Esophagus muscularis mucosa (tissue), 4 donors: ENCODE measurements around the gene VTI1A.

Experiments used
- EP300 ChIP-seq: sonication (generic); formaldehyde crosslinking; IDR thresholded peaks from one replicate; pipeline ENCODE4 v1.6.1; 2017; ENCODE audit warnings: antibody characterized with exemption
- POLR2A ChIP-seq: fragments of 450-650 bp; IDR thresholded peaks from one replicate; pipeline ENCODE4 v1.6.1; 2017; ENCODE audit warnings: antibody characterized with exemption, moderate library complexity, mild to moderate bottlenecking, low read depth
- POLR2AphosphoS5 ChIP-seq, 2 donors: sonication (generic); formaldehyde crosslinking; IDR thresholded peaks; one replicate each; pipeline ENCODE4 v1.6.1; 2017; ENCODE audit warnings: antibody characterized with exemption in 2 of 2
- TF ChIP-seq, protein P1 (sequence below), 3 experiments: fragments of 200-600 bp in 2 of 3; fragments of 450-650 bp in 1 of 3; sonication (generic) in 2 of 3; IDR thresholded peaks; one replicate each; pipeline ENCODE4 v1.5.1; 2017 to 2019; ENCODE audit warnings: antibody characterized with exemption in 3 of 3, mild to moderate bottlenecking in 2 of 3, moderate library complexity in 1 of 3

DNA sequence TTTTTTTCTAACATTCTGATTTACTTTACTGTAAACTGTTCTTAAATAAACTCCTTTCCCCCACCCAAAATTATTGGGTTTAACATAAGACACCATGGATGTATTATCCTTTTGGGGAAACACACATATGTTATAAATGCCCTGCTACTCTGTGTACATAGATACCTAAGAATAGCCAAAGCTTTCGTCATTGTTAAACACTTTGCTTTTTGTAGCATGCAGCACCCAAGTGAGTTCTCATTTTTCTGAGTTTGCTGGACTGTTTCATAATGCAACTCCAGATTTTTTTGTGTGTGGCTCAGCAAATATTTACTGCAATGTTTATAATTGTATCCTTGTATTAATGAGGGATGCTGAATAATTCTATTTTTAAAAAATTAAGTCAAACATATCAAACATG, 86.9 kb downstream of the VTI1A start:
- TF ChIP-seq POLR2AphosphoS5 (IDR thresholded peaks at IDR 0.05) (no peak), POLR2A (no peak), EP300 (no peak)
- TF ChIP-seq, protein P1, sequence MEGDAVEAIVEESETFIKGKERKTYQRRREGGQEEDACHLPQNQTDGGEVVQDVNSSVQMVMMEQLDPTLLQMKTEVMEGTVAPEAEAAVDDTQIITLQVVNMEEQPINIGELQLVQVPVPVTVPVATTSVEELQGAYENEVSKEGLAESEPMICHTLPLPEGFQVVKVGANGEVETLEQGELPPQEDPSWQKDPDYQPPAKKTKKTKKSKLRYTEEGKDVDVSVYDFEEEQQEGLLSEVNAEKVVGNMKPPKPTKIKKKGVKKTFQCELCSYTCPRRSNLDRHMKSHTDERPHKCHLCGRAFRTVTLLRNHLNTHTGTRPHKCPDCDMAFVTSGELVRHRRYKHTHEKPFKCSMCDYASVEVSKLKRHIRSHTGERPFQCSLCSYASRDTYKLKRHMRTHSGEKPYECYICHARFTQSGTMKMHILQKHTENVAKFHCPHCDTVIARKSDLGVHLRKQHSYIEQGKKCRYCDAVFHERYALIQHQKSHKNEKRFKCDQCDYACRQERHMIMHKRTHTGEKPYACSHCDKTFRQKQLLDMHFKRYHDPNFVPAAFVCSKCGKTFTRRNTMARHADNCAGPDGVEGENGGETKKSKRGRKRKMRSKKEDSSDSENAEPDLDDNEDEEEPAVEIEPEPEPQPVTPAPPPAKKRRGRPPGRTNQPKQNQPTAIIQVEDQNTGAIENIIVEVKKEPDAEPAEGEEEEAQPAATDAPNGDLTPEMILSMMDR (IDR thresholded peaks at IDR 0.05) = no peak
